Stimulated activated CD8-positive, alpha-beta memory T cell treated with anti-CD3 and anti-CD28 coated beads, Interleukin-7, amount 100 ng/mL, for 1 hour (primary cell): Measurements from ENCODE around the gene CYTL1.
"Not testable (repeated sequence)": the region's sequence is repeated elsewhere in the genome, so short reads cannot be mapped to it uniquely, and the experiment has no call there.

ENCODE experiments used
- DNase-seq, 2 donors: peaks; one replicate each; pipeline ENCODE4 v3.0.0-alpha.2; 2020; ENCODE audit warnings: low read depth in 2 of 2

The CYTL1 gene, protein sequence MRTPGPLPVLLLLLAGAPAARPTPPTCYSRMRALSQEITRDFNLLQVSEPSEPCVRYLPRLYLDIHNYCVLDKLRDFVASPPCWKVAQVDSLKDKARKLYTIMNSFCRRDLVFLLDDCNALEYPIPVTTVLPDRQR

DNA sequence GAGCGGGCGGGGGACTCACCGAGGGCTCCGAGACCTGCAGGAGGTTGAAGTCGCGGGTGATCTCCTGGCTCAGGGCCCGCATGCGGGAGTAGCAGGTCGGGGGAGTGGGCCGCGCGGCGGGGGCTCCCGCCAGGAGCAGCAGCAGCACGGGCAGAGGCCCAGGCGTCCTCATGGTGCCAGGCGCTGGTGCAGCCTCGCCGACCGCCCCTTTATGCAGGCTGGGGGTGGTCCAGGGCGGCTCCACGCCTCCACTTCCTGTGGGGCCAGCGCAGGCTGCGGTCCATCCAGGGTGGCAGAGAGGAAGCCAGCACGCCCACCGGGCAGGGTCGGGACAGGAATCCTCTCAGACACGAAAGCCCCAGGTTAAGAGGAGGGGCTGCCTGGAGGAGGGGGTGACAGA lies at the start of gene CYTL1:
Gene CYTL1, minus strand, starts transcription at position 185 of the 400 bp plus-strand sequence. Its CDS starts 13 bp downstream, at position 172.
- DNase-seq = no peak

- DNase-seq = no peak
Observed at GRCh38 chr4:5067908-5068307, 48.6 kb upstream of the CYTL1 start.

DNA sequence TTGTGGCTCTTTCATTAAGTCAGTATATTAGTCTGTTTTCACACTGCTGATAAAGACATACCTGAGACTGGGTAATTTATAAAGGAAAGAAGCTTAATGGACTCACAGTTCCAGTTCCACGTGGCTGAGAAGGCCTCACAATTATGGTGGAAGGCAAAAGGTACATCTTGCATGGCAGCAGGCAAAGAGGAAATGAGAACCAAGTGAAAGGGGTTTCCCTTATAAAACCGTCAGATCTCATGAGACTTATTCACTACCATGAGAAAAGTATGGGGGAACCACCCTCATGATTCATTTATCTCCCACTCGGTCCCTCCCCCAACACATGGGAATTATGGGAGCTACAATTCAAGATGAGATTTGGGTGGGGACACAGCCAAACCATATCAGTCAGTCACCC lies 47.7 kb upstream of the CYTL1 start:
- DNase-seq = not testable (repeated sequence)

GRCh38 chr4:5066101-5066500 lies 46.8 kb upstream of the CYTL1 start:
- DNase-seq = no peak

DNA sequence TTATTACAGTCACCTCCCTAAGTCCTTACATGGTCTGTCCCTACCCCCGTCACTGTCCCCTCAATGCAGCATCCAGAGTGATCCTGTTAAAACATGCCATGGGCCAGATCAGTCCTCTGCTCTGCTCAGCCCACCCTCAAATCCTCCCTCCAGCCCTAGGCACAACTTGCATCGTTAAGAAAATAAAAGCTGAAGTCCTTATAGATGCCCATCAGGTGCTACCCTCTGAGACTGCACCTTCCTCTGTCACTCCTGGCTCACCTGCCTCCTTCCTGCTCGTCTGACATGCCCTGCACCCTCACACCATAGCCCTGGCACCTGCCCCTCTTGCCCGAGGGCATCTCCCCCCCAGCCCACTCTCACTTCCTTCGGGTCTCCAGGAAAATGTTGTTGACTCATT lies 36.2 kb upstream of the CYTL1 start:
- no peak for DNase-seq

- no peak for DNase-seq
Observed at GRCh38 chr4:5054532-5054931, 35.3 kb upstream of the CYTL1 start.

GRCh38 chr4:5052726-5053425 lies 33.6 kb upstream of the CYTL1 start:
- no peak for DNase-seq

DNA sequence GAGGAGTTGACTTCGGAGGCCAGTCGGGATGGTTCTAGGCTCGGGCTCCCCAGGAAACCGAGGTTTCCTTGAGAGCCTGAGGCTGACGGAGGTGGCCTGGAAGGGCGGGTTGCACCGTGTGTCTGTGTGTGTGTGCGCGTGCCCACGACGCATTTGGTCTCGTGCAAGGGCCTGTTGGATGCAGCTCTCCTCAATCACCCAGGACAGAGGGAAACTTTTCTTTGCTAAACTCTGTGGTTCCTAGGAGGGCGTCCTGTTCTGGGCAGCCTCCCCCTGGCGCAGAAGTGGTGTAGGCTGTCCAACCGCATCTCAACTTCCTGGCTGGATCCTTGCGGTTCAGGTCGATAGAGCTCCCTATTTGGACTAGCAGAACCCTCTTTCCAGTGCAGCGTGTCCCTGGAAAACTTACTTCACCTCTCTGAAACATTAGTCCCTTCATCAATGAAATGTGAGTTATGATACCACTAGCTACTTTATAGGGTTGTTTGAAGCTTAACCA lies 33.0 kb upstream of the CYTL1 start:
- DNase-seq = no peak

- no peak for DNase-seq
Observed at GRCh38 chr4:5051278-5052203, 32.3 kb upstream of the CYTL1 start, which contains the start of gene STK32B. TSS of gene STK32B (plus strand) at chr4:5051480.

DNA sequence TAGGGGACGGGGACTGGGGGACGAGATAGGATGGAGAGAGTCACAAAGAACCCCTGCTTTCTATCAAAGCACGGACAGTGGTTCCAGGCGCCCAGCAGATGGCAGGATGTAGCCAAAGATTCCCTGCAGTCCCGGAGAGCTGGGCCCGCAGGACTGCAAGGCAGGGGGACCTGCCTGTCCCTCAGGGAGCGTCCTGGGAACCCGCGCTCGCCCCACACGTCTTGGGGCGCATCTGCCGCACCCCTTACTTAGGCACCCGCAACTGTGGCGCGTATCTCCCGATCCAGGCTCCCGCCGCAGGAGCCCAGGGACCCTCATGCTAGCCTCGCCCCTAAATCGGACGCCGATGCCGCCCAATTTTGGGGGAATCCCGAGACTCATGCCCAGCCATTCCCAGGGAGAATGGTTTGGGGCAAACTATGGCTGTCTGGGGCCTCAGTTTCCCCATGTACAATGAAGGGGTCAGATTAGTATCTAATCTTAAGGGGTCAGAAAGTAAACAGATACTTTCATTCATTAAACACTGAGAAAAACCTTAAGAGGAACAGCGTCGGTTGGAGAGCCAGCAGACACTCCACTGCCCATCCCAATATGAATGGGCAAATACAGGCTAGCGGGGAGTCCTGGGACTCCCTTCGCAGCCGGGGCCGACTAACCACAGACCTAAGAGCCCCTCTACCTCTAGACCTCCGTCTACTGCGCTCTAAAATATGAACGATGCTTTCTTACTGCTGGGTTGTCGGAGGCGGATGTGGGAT lies 31.4 kb upstream of the CYTL1 start:
- no peak for DNase-seq

GRCh38 chr4:5048721-5049120 lies 29.5 kb upstream of the CYTL1 start:
- DNase-seq = no peak

DNA sequence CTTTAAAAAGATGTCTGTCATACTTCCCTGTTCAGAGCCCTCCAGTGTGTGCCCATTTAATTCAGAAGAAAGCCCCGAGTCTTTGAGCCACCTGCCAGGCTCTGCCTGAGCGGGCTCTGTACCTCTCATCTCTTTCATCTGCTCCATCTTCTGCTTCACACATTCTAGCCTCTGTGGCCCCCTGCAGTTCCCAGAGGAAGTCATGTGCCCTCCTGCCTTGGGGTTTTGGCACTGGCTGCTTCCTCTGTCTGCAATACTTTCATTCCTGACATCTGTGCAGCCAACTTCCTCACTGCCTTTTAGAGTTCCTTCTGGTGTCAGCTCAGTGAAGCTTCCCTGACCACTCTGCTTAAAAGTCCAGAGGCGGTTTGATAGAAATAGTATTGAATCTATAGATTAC lies 25.8 kb upstream of the CYTL1 start:
- DNase-seq = no peak

DNA sequence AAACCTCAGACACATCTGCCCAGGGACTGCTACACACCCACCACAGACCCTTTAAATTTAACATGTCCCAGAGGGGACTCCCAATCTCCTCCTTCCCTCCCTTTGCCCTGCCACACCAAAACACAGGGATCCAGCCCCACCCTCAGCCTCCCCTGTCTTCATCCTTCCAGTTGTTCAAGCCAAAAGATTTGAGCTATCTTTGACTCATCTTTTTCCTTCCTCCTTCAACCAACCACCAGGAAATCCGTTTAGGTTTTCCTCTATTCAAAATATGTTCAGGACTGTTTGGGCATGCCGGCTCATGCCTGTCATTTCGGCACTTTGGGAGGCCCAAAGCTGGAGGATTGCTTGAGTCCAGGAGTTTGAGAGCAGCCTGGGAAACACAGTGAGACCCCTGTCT lies 25.1 kb upstream of the CYTL1 start:
- no peak for DNase-seq

DNA sequence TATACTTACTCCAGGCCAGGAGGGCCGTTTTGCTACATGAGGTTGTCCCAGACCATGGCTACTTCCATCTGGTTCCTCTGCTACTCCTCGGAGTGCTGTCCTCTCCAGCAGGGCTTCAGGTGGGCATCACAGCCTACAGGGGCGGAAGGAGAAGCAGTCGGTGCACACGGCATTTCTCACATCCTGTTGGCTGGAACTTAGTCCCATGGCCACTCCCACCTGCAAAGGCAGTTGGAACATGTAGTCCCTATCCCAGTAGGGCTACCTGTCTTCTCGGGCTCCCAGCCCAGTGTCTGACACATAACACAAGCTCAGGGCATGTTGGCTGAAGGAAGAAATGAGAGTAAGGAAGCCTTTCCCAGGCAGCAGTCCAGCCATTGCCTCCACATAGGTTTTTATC lies 24.3 kb upstream of the CYTL1 start:
- DNase-seq = no peak

GRCh38 chr4:5041699-5042098 lies 22.4 kb upstream of the CYTL1 start:
- no peak for DNase-seq

DNA sequence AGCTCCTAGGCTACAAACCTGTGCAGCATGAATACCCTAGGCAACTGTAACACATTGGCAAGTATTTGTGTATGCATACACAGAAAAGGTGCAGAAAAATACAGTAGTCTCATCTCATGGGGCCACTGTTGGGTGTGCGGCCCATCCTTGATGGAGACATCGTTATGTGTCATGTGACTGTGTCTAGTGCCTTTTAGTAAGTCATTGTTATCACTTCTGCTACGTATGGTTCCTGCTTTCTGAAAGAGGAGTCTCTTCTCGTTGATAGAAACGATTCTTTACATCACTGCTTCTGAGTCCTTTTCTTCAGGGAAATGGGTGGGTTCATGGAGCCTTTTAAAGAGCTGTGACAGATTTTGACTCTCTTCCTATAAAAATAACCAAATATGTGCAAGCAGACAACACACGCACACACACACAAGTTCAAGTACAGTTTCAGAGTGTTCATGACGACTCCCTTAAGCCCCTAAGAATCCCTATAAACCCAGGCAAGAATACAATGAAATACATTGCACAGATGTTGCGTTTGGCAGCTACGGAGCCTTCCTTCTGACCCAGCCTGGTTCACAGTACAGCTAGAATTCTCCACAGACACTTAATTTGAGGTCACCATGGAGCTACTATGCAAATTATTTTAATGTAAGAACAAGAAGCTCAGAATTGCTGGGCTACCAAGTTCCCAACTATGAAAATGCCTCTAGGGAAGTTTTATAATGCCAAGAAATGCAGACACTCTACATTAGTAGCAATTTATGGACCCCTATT lies 21.8 kb upstream of the CYTL1 start:
- DNase-seq = no peak

DNA sequence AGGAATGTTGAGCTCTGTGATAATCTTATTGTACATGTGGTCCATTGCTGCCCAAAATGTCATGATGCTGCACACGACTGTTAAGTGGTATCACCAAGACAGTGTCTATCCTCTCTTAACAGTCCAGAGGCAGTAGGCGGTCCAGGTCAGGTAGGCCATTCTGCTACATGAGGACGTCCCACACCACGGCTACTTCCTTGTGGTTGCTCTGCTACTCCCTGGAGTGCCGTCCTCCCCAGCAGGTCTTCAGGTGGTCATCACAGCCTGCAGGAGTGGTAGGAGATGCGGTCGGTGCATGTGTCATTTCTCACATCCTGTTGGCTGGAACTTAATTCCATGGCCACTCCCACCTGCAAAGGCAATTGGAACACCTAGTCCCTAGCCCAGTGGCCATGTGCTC lies 20.5 kb upstream of the CYTL1 start:
- no peak for DNase-seq

DNA sequence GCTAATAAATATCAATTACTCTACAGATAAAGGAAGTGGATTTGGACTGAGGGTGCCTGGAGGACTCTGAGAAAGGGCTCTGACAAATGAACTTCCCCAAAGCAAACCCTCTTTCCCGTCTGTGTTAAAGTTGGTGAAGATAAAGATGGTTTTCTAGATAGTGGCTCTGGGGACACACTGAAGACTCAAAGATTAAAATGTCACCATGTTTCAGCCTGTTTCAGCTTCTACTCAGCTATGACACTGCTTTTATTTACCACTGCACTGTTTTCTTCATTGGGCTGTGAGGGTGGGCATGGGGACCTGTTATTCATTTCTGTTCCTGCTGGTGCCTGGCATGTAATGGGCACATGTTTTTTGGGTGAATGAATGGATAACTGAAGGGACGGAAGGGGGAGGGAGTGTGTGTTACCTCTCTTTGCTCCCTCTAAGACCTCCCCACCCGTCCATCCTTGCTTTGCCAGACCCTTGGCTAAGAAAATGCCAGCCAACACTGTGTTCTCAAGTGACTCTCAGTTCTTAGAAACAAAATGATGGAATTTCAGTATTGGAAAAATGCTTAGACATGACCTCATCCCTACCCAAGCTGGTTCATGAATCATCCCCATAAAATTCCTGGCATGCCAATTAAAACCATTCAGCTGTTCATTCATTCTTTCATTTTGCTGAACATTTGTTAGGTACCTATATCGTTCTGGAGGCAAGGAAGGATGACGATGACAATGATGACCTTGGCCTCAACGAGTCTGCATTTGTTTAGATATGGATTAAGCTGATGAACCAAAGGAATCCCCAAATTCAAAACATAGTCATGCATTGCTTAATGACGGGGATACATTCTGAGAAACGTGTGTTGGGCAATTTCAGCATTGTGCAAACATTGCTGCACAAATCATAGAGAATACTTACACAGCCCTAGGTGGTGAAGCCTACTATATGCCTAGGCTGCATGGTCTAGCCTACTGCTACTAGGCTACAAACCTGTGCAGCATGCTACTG lies 18.6 kb upstream of the CYTL1 start:
- DNase-seq = no peak

GRCh38 chr4:5036239-5036638 lies 17.0 kb upstream of the CYTL1 start:
- no peak for DNase-seq

DNA sequence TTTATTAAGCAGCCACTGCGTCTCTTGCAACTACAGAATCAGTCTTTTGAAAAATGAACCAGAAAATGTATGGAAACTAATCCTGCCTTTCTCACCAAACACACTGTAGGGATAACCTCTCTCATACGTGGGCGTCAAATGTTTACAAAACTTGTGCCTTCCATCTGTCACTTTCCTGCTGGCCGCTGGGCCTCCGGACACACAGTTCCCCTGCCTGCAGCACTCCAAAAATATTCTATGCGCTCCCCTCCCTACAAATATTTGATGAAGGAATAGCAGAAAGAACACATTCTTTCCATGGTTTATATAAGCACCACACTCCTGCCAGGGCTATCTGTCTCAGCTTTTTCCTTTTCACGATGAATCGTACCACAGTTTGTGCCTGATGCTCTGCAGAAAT lies 14.9 kb upstream of the CYTL1 start:
- DNase-seq = no peak
